Panc1 (cell line): ENCODE data around the gene ATOH7. TPM values are rescaled to one million over a fixed set of nuclear protein-coding genes. Genes with fewer than 3 reads are reported as not detected.

Source experiments
- ATAC-seq: fragments of 200-7000 bp; cut with Tn5 transposase; 2 replicates; pipeline ENCODE4 v1.9.1; 2020; ENCODE audit warnings: mild to moderate bottlenecking, moderate library complexity
- BruUV-seq: library from RNA; stranded (reverse); fragments of 400-500 nt; replicated peaks from 2 replicates; lab custom pipeline; 2021; lab: Mats Ljungman, UMichigan
- CTCF ChIA-PET: fragments of 300-600 bp; sonication (Branson Sonifier 250); formaldehyde crosslinking; loops from one replicate; lab custom pipeline; 2022; ENCODE audit warnings: antibody characterized with exemption; lab: Charles Lee
- POLR2A ChIA-PET: fragments of 300-600 bp; sonication (Branson Sonifier 250); formaldehyde crosslinking; loops from one replicate; lab custom pipeline; 2022; ENCODE audit warnings: antibody characterized with exemption; lab: Charles Lee
- DNase-seq: peaks from one replicate; pipeline ENCODE4 v3.0.0-alpha.2; 2010; ENCODE audit warnings: low read depth, low spot score
- H3K27ac ChIP-seq: 2 replicates; pipeline ENCODE4 v1.5.1; 2011; ENCODE audit warnings: mild to moderate bottlenecking, low read length, inconsistent platforms
- H3K27me3 ChIP-seq: fragments of 200-500 bp; sonication (Bioruptor generic); 2 replicates; pipeline ENCODE4 v1.6.0; 2014; ENCODE audit warnings: low read length, inconsistent platforms; ENCODE audit not compliant: control insufficient read depth, insufficient read depth
- H3K36me3 ChIP-seq: fragments of 200-500 bp; sonication (Bioruptor generic); 2 replicates; pipeline ENCODE4 v1.5.1; 2014; ENCODE audit warnings: inconsistent platforms, mild to moderate bottlenecking, low read length, moderate library complexity; ENCODE audit not compliant: control insufficient read depth, insufficient read depth
- H3K4me1 ChIP-seq: 2 replicates; pipeline ENCODE4 v1.5.1; 2011; ENCODE audit warnings: inconsistent platforms, mild to moderate bottlenecking, low read length, moderate library complexity; ENCODE audit not compliant: control insufficient read depth, insufficient read depth
- H3K4me3 ChIP-seq, 2 experiments: 2 replicates each; pipeline ENCODE4 v1.5.1; 2011 to 2012; ENCODE audit warnings: low read depth in 2 of 2, low read length in 2 of 2, mild to moderate bottlenecking in 2 of 2, inconsistent platforms in 1 of 2, moderate library complexity in 1 of 2
- H3K9me3 ChIP-seq: fragments of 200-500 bp; sonication (Bioruptor generic); 2 replicates; pipeline ENCODE4 v1.5.1; 2014; ENCODE audit warnings: low read depth, mild to moderate bottlenecking, inconsistent platforms, low read length, moderate library complexity; ENCODE audit not compliant: control insufficient read depth, insufficient read depth
- CTCF ChIP-seq: fragments of 450-650 bp; IDR thresholded peaks from 2 replicates; pipeline ENCODE4 v1.5.1; 2017; ENCODE audit warnings: mild to moderate bottlenecking
- POLR2AphosphoS5 ChIP-seq: IDR thresholded peaks from 2 replicates; pipeline ENCODE4 v1.6.1; 2012; ENCODE audit warnings: mild to moderate bottlenecking, low read depth, low read length, moderate library complexity
- REST ChIP-seq, 2 experiments: IDR thresholded peaks; 2 replicates each; pipeline ENCODE4 v1.6.1; 2011 to 2012; ENCODE audit warnings: low read depth in 2 of 2, control low read depth in 1 of 2, low read length in 1 of 2, mild to moderate bottlenecking in 1 of 2, moderate library complexity in 1 of 2; ENCODE audit not compliant: insufficient read depth in 1 of 2
- SIN3A ChIP-seq: IDR thresholded peaks from 2 replicates; pipeline ENCODE4 v1.6.1; 2012; ENCODE audit warnings: low read depth, mild to moderate bottlenecking, low read length, moderate library complexity, borderline replicate concordance; ENCODE audit not compliant: insufficient read depth
- TCF7L2 ChIP-seq: IDR thresholded peaks from 2 replicates; pipeline ENCODE4 v1.6.1; 2011; ENCODE audit warnings: mild to moderate bottlenecking, low read depth, low read length, inconsistent platforms
- in situ Hi-C: cut with HindIII; loops from 2 replicates; pipeline ENCODE4 v1.10.0; 2016; ENCODE audit warnings: low sequenced_read_pairs, low pct_unique_long_range_greater_than_20kb
- intact Hi-C: fragments of 100-400 bp; cut with micrococcal nuclease; formaldehyde crosslinking; loops from one replicate; pipeline ENCODE4 v1.10.0; 2022; ENCODE audit not compliant: unreplicated experiment
- total RNA-seq: library from RNA; stranded (reverse); gene quantifications from one replicate; pipeline ENCODE4 v1.2.1, GENCODE V29; 2021; ENCODE audit not compliant: unreplicated experiment

The ATOH7 gene
- total RNA-seq, 1 experiment from 2014 or later = 0.28 TPM

GRCh38 chr10:68185085-68185484, 46.8 kb downstream of the ATOH7 start:
- DNase-seq (no peak), ATAC-seq (no peak)
- Histone ChIP-seq H3K36me3 (no peaks in the 10 kb centered on the region), H3K27ac (no peak overlapping the region), H3K9me3 (no peaks in the 10 kb centered on the region), H3K4me1 (no peaks in the 10 kb centered on the region), H3K4me3 (no peak overlapping the region), H3K27me3 (no peaks in the 10 kb centered on the region)
- no peak for TF ChIP-seq TCF7L2
- TF ChIP-seq POLR2AphosphoS5 = no peak
- TF ChIP-seq CTCF = no peak
- TF ChIP-seq REST (IDR thresholded peaks at IDR 0.05; ENCODE audit: insufficient read depth in 1 of 2, low read depth in 2 of 2, low read length in 1 of 2) = no peak
- TF ChIP-seq SIN3A = no peak
- intact Hi-C loops = no loop called here
- in situ Hi-C loops = no loop called here
- POLR2A ChIA-PET = interaction anchor here (0.6 kb wide), 1 partner anchor 130 kb away, joined by 19 read pairs; no protein-coding TSS in a partner anchor
- CTCF ChIA-PET = no interaction called here
- no TSS peak for BruUV-seq

- H3K36me3 ChIP-seq = no peaks in the 10 kb centered on the region
- no peak overlapping the region for H3K4me3 ChIP-seq
- in situ Hi-C loops (no loop called here), intact Hi-C loops (no loop called here)
- TF ChIP-seq SIN3A (no peak), REST (IDR thresholded peaks at IDR 0.05; ENCODE audit: insufficient read depth in 1 of 2, low read depth in 2 of 2, low read length in 1 of 2) (no peak), POLR2AphosphoS5 (no peak), TCF7L2 (no peak), CTCF (no peak)
- no peak overlapping the region for H3K27ac ChIP-seq
- BruUV-seq = no TSS peak
- H3K27me3 ChIP-seq = no peaks in the 10 kb centered on the region
- ChIA-PET POLR2A (interaction anchor here (0.6 kb wide), 1 partner anchor 131 kb away, joined by 19 read pairs; no protein-coding TSS in a partner anchor), CTCF (no interaction called here)
- peak; percentile 42 for ATAC-seq
- H3K9me3 ChIP-seq = no peaks in the 10 kb centered on the region
- H3K4me1 ChIP-seq = no peaks in the 10 kb centered on the region
- DNase-seq = no peak
Observed at GRCh38 chr10:68184546-68184945, 47.4 kb downstream of the ATOH7 start.
